Measurements from ENCODE around the gene ZYG11A.
A peak's percentile ranks its signal among the peaks of the same experiment; 100 is the strongest.
"Not testable (repeated sequence)": the region's sequence is repeated elsewhere in the genome, so short reads cannot be mapped to it uniquely, and the experiment has no call there.

The ZYG11A gene

DNA sequence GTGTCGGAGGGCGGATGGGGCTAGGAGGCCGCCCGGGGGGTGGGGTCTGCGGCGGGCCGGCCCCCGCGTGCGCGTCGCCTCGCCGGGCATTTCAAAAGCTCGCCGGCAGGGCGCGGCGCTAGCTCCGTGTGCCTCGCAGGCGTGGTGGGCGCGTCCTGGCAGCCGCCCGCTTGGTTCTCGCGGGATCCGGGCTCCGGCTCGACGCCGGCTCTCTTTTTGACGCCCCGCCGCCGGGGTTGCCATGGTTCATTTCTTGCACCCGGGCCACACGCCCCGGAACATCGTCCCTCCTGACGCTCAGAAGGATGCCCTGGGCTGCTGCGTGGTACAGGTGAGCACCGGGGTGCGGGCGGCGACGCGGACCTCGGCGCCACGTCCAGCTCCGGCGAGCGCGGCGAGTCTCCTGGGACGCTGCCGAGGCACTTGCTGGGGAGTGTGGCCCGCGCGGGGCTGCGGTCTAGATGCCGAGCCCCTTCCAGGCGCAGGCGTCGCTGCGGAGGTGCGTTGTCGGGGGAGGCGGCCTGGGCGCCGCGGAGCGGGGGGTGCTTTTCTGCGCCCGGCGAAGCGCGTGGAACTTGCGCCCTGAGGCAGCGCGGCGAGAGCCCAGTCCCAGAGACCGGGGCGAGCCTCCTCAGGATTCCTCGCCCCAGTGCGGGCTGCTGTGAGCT lies at the start of gene ZYG11A:
TSS of gene ZYG11A (plus strand) at position 118 of the 668 bp plus-strand sequence. CDS start at position 242, 124 bp downstream.
- peak; percentile 87 for DNase-seq

DNA sequence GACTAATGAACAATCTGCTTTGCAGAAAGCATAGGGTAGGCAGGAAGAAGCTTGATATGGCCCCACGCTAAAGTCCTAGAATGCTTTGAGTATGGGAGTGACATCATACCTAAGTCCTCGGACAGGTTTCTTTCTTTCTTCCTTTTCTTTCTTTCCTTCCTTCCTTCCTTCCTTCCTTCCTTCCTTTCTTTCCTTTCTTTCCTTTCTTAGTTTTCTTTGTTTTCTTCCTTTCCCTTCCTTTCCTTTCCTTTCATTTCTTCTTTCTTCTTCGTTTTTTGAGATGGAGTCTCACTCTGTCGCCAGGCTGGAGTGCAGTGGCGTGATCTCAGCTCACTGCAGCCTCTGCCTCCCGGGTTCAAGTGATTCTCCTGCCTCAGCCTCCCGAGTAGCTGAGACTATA lies 48.8 kb upstream of the ZYG11A start:
- DNase-seq, result not testable (repeated sequence)

DNA sequence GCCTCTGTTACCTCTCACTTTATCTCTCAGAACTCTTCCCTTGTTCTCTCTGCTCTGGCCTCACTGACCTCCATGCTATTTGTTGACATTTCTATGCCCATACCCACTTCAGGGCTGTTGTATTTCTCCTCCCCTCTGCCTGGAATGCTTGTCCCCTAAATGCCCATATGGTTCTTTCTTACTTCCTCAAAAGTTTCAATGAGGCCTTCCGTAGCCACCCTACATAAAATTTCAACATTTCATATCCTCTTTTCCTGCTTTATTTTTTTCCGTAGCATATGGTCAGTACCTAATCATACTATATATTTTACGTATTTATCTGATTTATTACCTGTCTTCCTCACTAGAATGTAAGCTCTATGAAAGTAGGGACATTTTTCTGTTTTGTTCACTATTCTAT lies 47.1 kb upstream of the ZYG11A start:
- no peak for DNase-seq

DNA sequence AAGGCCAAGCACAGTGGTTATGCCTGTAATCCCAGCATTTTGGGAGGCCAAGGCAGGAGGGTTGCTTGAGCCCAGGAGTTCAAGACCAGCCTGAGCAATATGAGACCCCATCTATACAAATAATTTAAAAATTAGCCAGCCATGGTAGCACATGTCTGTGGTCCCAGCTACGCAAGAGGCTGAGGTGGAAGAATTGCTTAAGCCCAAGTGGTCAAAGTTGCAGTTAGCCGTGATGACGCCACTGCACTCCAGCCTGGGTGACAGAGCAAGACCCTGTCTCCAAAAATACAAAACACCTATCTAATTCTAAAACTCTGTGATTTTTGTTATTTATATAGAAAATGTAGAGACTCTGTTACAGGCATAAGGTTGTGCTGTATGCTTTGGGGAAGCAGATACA lies 44.2 kb upstream of the ZYG11A start:
- no peak for DNase-seq

DNA sequence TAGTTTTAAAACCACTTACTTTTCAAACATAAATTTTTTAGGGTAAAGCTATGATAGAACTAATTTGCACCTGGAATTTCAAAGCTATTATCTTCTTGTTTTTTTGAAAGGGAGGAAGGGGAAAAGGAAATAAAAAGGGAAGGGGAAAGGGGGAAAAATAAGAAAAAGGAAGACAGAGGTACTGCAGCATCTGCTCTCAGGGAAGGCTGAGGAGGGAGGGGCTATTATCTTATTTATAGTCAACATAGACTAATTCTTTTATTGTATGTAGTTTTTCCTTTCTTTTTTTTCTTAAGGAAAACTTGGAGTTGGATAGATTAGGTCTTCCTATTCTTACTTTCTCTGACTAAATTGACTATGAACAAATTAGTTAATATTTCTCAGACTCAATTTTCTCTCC lies 41.5 kb upstream of the ZYG11A start:
- DNase-seq, result no peak

DNA sequence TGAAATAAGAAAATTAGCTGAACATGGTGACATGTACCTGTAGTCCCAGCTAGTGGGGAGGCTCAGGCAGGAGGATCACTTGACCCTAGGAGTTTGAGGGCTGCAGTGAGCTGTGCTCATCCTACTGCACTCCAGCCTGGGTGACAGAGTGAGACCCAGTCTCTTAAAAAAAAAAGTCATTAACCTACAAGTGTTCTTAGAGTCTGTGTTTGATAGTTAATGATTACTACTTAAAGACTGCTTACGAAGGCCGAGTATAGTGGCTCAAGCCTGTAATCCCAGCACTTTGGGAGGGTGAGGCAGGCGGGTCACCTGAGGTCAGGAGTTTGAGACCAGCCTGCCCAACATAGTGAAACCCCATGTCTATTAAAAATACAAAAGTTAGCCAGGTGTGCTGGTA lies 38.5 kb upstream of the ZYG11A start:
- not testable (repeated sequence) for DNase-seq

DNA sequence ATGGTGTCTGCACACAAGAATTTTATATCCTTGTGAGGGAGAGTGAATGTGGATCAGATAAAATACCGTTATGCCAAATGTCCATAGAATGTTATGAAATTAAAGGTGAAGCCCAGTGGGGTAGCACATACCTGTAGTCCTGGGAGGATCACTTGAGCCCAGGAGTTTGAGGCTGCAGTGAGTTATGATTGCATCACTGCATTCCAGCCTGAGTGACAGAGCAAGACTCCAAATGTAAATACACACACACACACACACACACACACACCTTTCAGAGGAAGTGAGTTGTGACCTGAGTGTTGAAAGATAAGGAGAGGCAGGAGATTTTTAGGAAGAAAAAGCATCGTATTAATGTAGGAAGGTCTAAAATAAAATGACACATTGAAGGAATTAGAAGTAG lies 28.1 kb upstream of the ZYG11A start:
- DNase-seq, result no peak

DNA sequence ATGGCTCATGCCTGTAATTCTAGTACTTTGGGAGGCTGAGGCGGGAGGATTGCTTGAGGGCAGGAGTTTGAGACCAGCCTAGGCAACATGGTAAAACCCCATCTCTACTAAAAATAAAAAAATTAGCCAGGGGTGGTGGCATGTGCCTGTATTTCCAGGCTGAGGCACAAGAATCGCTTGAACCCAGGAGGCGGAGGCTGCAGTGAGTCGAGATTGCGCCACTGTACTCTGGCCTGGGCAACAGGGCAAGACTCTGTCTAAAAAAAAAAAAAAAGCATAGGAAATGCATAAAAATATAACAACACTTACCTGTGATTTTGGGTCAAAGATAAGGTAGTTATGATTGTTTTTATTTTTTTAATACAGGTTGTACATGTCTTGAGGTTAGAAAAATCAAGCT lies 21.7 kb upstream of the ZYG11A start:
- DNase-seq, result not testable (repeated sequence)

DNA sequence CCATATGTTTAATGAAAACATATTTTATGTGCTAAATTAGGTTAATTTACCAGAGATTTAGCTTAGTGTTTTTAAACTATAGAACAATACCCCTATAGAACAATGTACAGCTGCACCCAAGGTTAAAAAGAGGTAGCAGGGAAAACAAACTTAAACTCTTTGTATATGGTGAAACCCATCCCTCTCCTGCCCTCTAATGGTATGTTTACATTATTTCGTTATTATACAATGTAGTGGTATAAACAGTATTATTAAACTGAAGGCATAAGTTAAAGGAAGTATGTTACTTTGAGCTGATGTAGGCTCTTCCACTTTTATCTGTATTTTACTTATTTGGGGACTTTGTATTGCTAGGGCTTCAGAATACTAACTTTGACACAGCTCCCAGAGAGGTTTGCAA lies 16.7 kb upstream of the ZYG11A start:
- DNase-seq, result no peak

DNA sequence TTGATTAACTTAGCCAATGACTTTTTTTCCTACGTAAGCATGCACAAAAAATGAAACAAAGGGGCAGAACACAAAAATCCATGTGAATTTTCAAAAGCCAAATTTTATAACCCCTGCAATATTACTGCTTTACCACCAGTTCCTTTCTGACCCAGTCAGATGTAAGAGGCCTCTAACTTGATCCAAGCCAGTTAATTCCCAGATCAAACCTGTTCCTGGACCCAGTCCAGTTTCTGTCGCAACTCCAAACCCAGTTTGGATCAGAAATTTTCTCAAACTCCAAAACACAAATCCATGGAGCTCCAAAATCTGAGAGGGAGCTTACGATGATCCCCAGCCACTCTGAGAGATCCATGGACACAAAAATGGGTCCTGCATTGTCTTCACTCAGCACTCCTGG lies 7.8 kb upstream of the ZYG11A start:
- no peak for DNase-seq

DNA sequence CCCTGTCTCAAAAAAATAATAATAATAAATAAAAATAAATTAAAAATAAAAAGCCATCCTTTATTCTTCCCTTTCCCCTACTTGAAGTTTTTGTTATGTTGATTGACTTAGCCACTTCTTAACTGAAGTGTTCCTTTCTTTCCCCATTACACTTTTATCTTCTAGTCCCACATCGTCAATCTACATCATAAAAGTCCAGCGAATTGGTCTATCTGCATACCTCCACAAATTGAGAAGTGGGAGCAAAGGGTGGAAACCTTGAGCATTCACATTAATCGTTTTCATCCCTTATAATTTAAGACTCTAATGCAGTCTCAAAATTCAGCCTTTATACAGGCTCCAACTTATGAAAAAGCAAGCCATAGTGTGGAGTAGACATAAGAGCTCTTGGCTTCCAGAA lies 6.5 kb upstream of the ZYG11A start:
- no peak for DNase-seq

DNA sequence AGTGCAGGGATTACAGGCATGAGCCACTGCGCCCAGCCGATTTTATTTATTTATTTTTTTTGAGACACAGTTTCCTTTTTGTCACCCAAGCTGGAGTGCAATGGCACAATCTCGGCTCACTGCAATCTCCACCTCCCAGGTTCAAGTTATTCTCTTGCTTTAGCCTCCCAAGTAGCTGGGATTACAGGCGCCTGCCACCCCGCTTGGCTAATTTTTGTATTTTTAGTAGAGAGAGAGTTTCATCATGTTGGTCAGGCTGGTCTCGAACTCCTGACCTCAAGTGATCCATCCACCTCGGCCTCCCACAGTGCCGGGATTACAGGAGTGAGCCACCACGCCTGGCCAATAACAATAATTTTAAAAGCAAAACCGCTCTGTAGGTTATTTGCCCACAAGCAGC lies 3.4 kb upstream of the ZYG11A start:
- not testable (repeated sequence) for DNase-seq

DNA sequence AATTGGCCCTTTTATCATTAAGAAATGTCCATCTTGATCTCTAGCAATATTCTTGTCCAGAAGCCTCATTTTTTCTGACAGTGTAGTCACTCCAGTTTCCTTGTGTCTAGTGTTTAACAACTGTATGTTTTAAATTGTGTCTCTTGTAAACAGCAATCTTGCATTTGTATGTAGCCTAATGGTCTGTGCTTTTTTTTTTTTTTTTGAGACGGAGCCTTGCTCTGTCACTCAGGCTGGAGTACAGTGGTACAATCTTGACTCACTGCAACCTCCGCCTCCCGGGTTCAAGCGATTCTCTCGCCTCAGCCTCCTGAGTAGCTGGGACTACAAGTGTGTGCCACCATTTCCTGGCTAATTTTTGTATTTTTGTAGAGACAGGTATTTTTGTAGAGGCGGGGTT lies 2.6 kb downstream of the ZYG11A start:
- not testable (repeated sequence) for DNase-seq

DNA sequence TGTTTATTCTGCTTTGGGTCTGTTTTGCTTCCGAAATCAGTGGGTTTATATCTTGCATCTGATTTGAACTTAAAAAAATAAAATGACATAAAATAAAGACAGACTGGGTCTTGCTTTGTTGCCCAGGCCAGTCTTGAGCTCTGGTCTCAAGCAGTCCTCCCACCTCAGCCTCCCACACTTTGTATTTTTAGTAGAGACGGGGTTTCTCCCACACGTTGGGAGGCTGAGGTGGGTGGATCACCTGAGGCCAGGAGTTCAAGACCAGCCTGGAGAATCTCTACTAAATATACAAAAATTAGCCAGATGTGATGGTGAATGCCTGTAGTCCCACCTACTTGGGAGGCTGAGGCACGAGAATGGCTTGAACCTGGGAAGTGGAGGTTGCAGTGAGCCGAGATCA lies 5.9 kb downstream of the ZYG11A start:
- DNase-seq, result no peak

DNA sequence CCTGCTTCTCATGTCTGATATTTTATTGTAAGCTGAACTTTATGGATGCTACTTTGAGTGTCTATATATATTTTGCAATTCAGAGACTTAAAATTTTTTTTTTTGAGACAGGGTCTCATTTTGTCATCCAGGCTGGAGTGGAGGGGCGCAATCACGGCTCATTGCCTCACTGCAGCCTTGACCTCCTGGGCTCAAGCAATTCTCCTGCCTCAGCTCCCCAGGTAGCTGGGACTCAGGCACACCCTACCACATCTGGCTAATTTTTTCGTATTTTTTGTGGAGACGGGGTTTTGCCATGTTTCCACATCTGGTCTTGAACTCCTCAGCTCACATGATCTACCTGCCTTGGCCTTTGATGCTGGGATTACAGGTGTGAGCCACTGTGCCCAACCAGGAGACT lies 8.4 kb downstream of the ZYG11A start:
- no peak for DNase-seq

DNA sequence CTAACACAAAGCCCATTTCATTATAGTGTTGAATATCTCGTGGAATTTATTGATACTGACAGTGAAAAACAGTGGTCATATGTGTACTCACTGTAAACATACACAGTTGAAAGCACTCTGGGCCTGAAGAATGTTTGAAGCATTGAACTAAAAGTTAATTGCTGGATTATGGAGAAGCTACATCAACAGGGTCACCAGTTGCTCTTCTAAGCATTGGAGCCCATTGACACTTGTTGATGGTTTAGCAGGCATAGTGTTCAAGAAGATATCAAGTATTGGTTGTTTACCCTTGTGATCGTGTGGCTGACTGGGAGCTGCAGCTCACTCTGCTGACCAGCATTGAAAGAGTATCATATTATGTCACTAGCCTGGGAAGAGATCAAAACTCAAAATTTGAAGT lies 10.3 kb downstream of the ZYG11A start:
- no peak for DNase-seq

DNA sequence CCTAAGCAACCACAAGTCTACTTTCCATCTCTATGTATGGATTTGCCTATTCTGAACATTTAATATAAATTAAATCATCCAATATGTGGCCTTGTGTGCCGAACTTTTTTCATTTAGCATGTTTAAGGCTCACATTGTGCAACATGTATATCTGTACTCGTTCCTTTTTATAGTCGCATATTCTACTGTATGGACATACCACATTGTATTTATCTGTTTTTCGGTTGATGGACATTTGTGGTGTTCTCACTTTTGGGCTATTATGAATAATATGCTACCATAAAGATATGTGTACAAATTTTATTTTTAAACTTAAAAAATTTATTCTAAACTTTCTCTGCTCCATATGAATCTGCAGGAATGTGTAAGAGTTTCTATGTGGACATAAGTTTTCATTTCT lies 13.0 kb downstream of the ZYG11A start:
- DNase-seq, result no peak

DNA sequence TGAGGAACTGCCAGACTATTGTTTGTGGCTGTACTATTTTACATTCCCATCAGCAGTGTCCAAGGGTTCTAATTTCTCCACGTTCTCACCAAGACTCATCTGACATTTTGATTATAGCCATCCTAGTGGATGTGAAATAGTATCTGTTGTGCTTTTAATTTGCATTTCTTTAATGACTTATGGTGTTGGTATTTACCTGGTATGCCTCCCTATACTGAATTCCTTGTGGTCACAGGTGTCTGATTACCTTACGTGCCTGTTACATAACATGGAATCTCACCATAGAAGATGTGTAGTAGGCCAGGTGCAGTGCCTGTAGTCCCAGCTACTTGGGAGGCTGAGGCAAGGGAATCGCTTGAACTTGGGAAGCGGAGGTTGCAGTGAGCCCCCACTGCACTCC lies 13.5 kb downstream of the ZYG11A start:
- DNase-seq, result no peak

DNA sequence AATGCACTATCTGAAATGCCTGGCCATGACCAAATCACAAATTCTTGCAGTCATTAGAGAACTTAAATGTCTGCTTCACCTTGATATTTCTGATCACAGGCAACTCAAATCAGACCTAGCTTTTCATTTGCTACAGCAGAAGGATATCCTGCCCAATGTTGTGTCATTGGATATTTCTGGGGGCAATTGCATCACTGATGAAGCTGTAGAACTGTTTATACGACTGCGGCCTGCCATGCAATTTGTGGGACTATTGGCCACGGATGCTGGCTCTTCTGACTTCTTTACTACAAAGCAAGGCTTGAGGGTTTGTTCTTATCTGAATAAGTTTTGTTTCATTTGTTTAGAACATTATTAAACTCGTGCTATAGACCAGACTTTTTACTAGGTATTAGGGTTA lies 14.9 kb downstream of the ZYG11A start:
- DNase-seq, result no peak

DNA sequence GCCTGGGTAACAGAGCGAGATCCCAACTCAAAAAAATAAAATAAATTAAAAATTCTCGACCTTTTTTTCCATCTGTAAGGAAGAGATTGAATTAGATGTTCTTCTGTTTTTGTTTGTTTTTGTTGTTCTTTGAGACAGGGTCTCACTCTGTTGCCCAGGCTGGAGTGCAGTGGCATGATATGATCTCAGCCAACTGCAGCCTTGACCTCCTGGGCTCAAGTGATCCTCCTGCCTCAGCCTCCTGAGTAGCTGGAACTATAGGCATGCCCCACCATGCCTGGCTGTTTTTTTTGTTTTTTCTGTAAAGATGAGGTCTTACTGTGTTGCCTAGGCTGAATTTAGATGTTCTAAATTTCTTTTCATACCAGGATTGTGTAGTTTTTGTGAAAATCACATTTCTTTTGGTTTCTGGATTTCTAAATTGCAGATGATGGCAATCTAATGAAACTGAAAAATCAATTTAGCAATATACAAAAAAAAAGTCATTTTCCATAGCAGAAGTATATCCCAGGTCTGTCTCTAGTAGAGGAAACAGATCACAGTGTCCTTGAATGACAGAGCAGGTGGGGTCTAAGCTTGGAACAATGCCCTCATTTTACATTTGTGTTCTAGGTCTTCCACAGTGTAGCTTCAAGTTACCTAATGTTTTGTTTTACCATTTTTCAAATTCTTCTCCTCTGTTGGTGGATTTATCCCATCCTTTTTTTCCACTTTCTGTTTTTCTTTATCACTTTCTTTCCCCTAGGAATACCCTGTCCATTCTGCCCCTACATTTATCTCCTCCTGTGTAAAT lies 20.3 kb downstream of the ZYG11A start:
- DNase-seq, result no peak

DNA sequence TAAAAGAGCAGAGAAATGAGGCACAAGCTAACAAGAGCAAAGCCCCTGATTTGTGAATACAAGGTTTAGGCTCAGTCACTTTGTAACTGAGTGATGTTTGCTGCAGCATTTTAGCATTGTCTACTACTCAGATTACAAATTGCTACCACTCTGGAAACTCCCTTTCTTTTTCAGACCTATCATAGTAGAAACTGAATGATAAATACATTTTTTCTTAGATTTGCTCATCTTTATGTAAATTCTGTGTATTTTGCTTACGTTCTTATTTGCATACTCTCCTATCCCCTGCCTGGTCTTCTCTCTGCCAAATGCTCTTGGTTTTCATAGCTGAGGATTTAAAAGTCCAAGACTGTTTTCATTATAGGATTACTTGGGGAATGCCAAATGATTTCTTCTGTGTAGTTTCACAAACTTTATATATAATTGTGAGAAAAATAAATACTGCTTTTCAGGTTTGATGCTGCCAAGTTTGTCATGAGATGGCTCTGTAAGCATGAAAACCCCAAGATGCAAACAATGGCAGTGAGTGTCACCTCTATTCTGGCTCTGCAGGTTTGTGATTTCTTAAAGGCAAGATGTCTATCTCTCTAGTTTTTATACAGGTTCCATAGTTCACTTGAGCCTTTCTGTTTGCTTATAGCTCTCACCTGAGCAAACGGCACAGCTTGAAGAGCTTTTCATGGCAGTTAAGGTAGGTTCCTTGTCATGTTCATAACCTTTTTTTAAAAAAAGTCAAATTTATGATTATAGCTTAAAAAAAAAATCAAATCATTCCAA lies 24.7 kb downstream of the ZYG11A start:
- no peak for DNase-seq

DNA sequence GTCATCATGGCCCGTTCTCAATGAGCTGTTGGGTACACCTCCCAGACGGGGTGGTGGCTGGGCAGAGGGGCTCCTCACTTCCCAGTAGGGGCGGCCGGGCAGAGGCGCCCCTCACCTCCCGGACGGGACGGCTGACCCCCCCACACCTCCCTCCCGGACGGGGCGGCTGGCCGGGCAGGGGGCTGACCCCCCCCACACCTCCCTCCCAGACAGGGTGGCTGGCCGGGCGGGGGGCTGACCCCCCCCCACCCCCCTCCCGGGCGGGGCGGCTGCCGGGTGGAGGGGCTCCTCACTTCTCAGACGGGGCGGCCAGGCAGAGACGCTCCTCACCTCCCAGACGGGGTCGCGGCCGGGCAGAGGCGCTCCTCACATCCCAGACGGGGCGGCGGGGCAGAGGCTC lies 27.2 kb downstream of the ZYG11A start:
- not testable (repeated sequence) for DNase-seq

DNA sequence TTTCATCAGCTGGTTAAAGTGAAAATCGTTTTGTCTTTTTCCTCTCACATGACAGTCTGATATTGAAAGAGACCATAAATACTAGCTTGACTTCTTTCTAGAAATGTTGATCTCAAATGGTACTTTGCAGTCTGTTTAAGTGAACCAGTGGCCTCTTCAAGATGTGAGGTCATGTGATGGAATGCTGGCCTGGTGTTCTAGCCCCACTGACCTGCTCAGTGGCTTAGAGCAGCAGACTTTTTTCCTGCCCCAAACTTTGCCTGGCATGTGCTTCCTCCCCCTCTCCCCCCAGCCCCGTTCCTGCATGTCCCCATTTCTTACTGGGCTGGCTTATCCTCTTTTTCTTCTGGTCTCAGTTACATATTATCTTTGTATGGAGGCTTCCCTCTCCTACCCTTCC lies 34.3 kb downstream of the ZYG11A start:
- no peak for DNase-seq

DNA sequence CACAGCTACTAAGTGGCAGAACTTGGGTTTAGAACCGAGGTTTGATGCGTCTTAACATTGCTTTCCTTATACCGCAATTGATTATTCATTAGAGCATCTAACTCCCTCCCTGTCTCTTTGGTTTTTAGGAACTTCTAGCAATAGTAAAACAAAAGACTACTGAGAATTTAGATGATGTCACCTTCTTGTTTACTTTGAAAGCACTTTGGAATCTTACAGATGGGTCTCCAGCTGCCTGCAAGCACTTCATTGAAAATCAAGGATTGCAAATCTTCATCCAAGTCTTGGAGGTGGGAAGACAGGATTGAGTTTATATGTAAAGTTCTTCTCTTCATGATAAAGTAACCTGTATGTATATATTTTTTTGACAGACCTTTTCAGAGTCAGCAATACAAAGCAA lies 35.0 kb downstream of the ZYG11A start:
- no peak for DNase-seq
